IMR-90 (cell line): ENCODE measurements around the gene CTAG1A. TPM values are rescaled to one million over a fixed set of nuclear protein-coding genes. Genes with fewer than 3 reads are reported as not detected.
A peak's percentile ranks its signal among the peaks of the same experiment; 100 is the strongest.

Source experiments
- ATAC-seq: fragments of 200-7000 bp; cut with Tn5 transposase; 2 replicates; pipeline ENCODE4 v1.9.1; 2020; ENCODE audit warnings: low read depth, mild to moderate bottlenecking, moderate library complexity
- BruUV-seq: library from RNA; stranded (reverse); fragments of 400-500 nt; replicated peaks from 2 replicates; lab custom pipeline; 2021; lab: Mats Ljungman, UMichigan
- CTCF ChIA-PET: fragments of 300-600 bp; formaldehyde crosslinking; extraction: SDS; loops from one replicate; lab custom pipeline; 2021; ENCODE audit warnings: antibody characterized with exemption; lab: Yijun Ruan, JAX
- POLR2A ChIA-PET: fragments of 300-600 bp; sonication (Branson Sonifier 250); formaldehyde crosslinking; loops from one replicate; lab custom pipeline; 2022; ENCODE audit warnings: antibody characterized with exemption; ENCODE audit not compliant: unreplicated experiment; lab: Charles Lee
- DNase-seq: peaks from one replicate; pipeline ENCODE4 v3.0.0; 2013
- H2AFZ ChIP-seq: replicated peaks from 2 replicates; pipeline ENCODE3; 2013; ENCODE audit warnings: low read length, mild to moderate bottlenecking; ENCODE audit not compliant: poor library complexity
- H2AK5ac ChIP-seq: 2 replicates; pipeline ENCODE4 v1.6.1; 2013; ENCODE audit warnings: low read depth, low read length, inconsistent platforms
- H2AK9ac ChIP-seq: replicated peaks from 2 replicates; pipeline ENCODE3; 2013; ENCODE audit warnings: mild to moderate bottlenecking, low read depth, low read length, moderate library complexity; ENCODE audit not compliant: poor library complexity
- H2BK120ac ChIP-seq: 2 replicates; pipeline ENCODE4 v1.6.1; 2013; ENCODE audit warnings: low read depth, low read length, inconsistent platforms
- H2BK15ac ChIP-seq: 3 replicates; pipeline ENCODE4 v1.6.1; 2013; ENCODE audit warnings: low read depth, low read length, inconsistent platforms
- H2BK20ac ChIP-seq: 2 replicates; pipeline ENCODE4 v1.6.1; 2013; ENCODE audit warnings: low read depth, mild to moderate bottlenecking, inconsistent platforms, low read length, moderate library complexity
- H2BK5ac ChIP-seq: 2 replicates; pipeline ENCODE4 v1.6.1; 2013; ENCODE audit warnings: mild to moderate bottlenecking, low read depth, low read length, inconsistent platforms; ENCODE audit not compliant: poor library complexity, severe bottlenecking
- H3K14ac ChIP-seq: replicated peaks from 2 replicates; pipeline ENCODE4 v1.6.1; 2013; ENCODE audit warnings: low read depth, low read length, inconsistent platforms
- H3K18ac ChIP-seq: 2 replicates; pipeline ENCODE4 v1.6.1; 2013; ENCODE audit warnings: low read depth, low read length, control low read depth
- H3K23ac ChIP-seq: 2 replicates; pipeline ENCODE4 v1.6.1; 2013; ENCODE audit warnings: low read depth, low read length, inconsistent platforms
- H3K27ac ChIP-seq: 2 replicates; pipeline ENCODE4 v1.5.1; 2013; ENCODE audit warnings: mild to moderate bottlenecking, control low read depth, low read length; ENCODE audit not compliant: insufficient read depth
- H3K27me3 ChIP-seq: 2 replicates; pipeline ENCODE4 v1.6.1; 2013; ENCODE audit warnings: low read length; ENCODE audit not compliant: control insufficient read depth, insufficient read depth
- H3K36me3 ChIP-seq: 2 replicates; pipeline ENCODE4 v1.6.1; 2013; ENCODE audit warnings: low read length, mixed read lengths; ENCODE audit not compliant: control insufficient read depth, insufficient read depth
- H3K4ac ChIP-seq: 2 replicates; pipeline ENCODE4 v1.6.1; 2013; ENCODE audit warnings: low read depth, low read length, inconsistent platforms
- H3K4me1 ChIP-seq: 2 replicates; pipeline ENCODE4 v1.6.1; 2013; ENCODE audit warnings: low read length, mixed read lengths; ENCODE audit not compliant: control insufficient read depth, insufficient read depth
- H3K4me2 ChIP-seq: 2 replicates; pipeline ENCODE4 v1.6.1; 2013; ENCODE audit warnings: low read depth, mild to moderate bottlenecking, control low read depth, low read length, moderate library complexity
- H3K4me3 ChIP-seq: 2 replicates; pipeline ENCODE4 v1.5.1; 2013; ENCODE audit warnings: low read depth, mild to moderate bottlenecking, control low read depth, low read length, moderate library complexity; ENCODE audit not compliant: insufficient read depth
- H3K56ac ChIP-seq: 2 replicates; pipeline ENCODE4 v1.6.1; 2013; ENCODE audit warnings: low read length, inconsistent platforms; ENCODE audit not compliant: insufficient read depth; ENCODE audit errors: extremely low read depth
- H3K79me1 ChIP-seq, 2 experiments: 2 replicates each; pipeline ENCODE4 v1.6.1; 2013; ENCODE audit warnings: low read length in 2 of 2, inconsistent platforms in 1 of 2, low read depth in 1 of 2
- H3K9ac ChIP-seq: 2 replicates; pipeline ENCODE4 v1.6.1; 2013; ENCODE audit warnings: low read depth, low read length, control low read depth
- H3K9me1 ChIP-seq: 2 replicates; pipeline ENCODE4 v1.6.1; 2013; ENCODE audit warnings: low read length, inconsistent platforms; ENCODE audit not compliant: insufficient read depth
- H3K9me3 ChIP-seq: 2 replicates; pipeline ENCODE4 v1.6.1; 2013; ENCODE audit warnings: low read length; ENCODE audit not compliant: control insufficient read depth, insufficient read depth
- H4K20me1 ChIP-seq: 2 replicates; pipeline ENCODE4 v1.6.1; 2013; ENCODE audit warnings: low read length, inconsistent platforms; ENCODE audit not compliant: insufficient read depth
- H4K5ac ChIP-seq: 2 replicates; pipeline ENCODE4 v1.6.1; 2013; ENCODE audit warnings: mild to moderate bottlenecking, low read depth, low read length, control low read depth
- H4K8ac ChIP-seq, 2 experiments: 2 replicates each; pipeline ENCODE4 v1.6.1; 2013; ENCODE audit warnings: low read depth in 2 of 2, low read length in 2 of 2, control low read depth in 1 of 2, inconsistent platforms in 1 of 2
- H4K91ac ChIP-seq: 2 replicates; pipeline ENCODE4 v1.6.1; 2013; ENCODE audit warnings: low read depth, low read length, inconsistent platforms; ENCODE audit not compliant: insufficient read depth
- CEBPB ChIP-seq: IDR thresholded peaks from 2 replicates; pipeline ENCODE4 v1.6.1; 2012; ENCODE audit warnings: low read depth, low read length, improper control_type of control experiment
- USF2 ChIP-seq: fragments of 150-350 bp; IDR thresholded peaks from 2 replicates; pipeline ENCODE4 v1.6.1; 2017; ENCODE audit warnings: mild to moderate bottlenecking, antibody characterized with exemption, low read length, low read depth
- WGBS, 2 experiments: methylation state at CpG; one replicate each; pipeline versions ENCODE4 v1.1.5 to v1.1.7; 2013; ENCODE audit warnings: missing lambda C conversion rate in 2 of 2; ENCODE audit not compliant: insufficient read length in 1 of 2; ENCODE audit errors: extremely low coverage in 2 of 2; 5-methylcytosine and 5-hydroxymethylcytosine counted together
- dilution Hi-C: fragments of 300-500 bp; cut with HindIII; formaldehyde crosslinking; loops from one replicate; pipeline ENCODE4 v1.14.3; 2018; ENCODE audit warnings: low sequenced_read_pairs; ENCODE audit not compliant: unreplicated experiment
- in situ Hi-C: fragments of 300-500 bp; cut with MboI; formaldehyde crosslinking; loops from 3 replicates; pipeline ENCODE4 v1.14.3; 2019; ENCODE audit warnings: low sequenced_read_pairs, inconsistent platforms, mixed read lengths
- intact Hi-C: fragments of 100-400 bp; cut with micrococcal nuclease; formaldehyde crosslinking; loops from 2 replicates; pipeline ENCODE4 v1.10.0; 2022
- polyA plus RNA-seq, 3 experiments: library from polyadenylated mRNA; depleted of rRNA; stranded (reverse); fragments of >200 nt; gene quantifications; 2 replicates each; pipeline ENCODE4 v1.2.3, GENCODE V29; 2012; ENCODE audit warnings: low replicate concordance in 1 of 3
- total RNA-seq: library from RNA; depleted of rRNA; stranded (reverse); fragments of >200 nt; gene quantifications from 2 replicates; pipeline ENCODE4 v1.2.3, GENCODE V29; 2012

CTAG1A gene
- total and polyA plus RNA-seq, 2 of the 4 experiments (the other 2 are of a cell fraction) = not detected

- POLR2A ChIA-PET = no interaction called here
- whole genome bisulfite sequencing, 2 experiments = no CpG with 5 or more reads among the region's 2 CpGs
- H4K5ac ChIP-seq = no peak overlapping the region
- DNase-seq (no peak), ATAC-seq (peak; percentile 33; the same call in 1 of the 2 replicates)
- H3K9ac ChIP-seq = no peak overlapping the region
- no peak overlapping the region for H2BK15ac ChIP-seq
- no peak overlapping the region for H2BK20ac ChIP-seq
- no peak overlapping the region for H3K4ac ChIP-seq
- peaks cover 11% of the 10 kb centered on the region for H3K9me3 ChIP-seq
- H2BK5ac ChIP-seq = no peak overlapping the region
- intact Hi-C loops (no loop called here), in situ Hi-C loops (loop anchor here (25.0 kb wide), 1 partner anchor 142 kb away; no protein-coding TSS in a partner anchor), dilution Hi-C loops (no loop called here)
- H3K36me3 ChIP-seq = no peaks in the 10 kb centered on the region
- H2AFZ ChIP-seq = no peak overlapping the region
- no peak for TF ChIP-seq USF2
- peak; percentile 8; the same call in 1 of the 2 replicates for TF ChIP-seq CEBPB
- no peak overlapping the region for H3K18ac ChIP-seq
- no peak overlapping the region for H3K27ac ChIP-seq
- H3K4me3 ChIP-seq = no peak overlapping the region
- no peak overlapping the region for H4K91ac ChIP-seq
- no peak overlapping the region for H3K56ac ChIP-seq
- H2BK120ac ChIP-seq = no peak overlapping the region
- H3K14ac ChIP-seq = no peak overlapping the region
- no peak overlapping the region for H3K4me2 ChIP-seq
- no TSS peak for BruUV-seq
- no peaks in the 10 kb centered on the region for H3K79me1 ChIP-seq
- no peak overlapping the region for H2AK9ac ChIP-seq
- peaks cover 20% of the 10 kb centered on the region for H3K27me3 ChIP-seq
- no peak overlapping the region for H3K23ac ChIP-seq
- H2AK5ac ChIP-seq = no peak overlapping the region
- no peaks in the 10 kb centered on the region; the same call in 1 of the 2 replicates for H3K4me1 ChIP-seq
- CTCF ChIA-PET = no interaction called here
- H4K20me1 ChIP-seq = no peaks in the 10 kb centered on the region
- no peaks in the 10 kb centered on the region for H3K9me1 ChIP-seq
- H4K8ac ChIP-seq = no peak overlapping the region
Observed at GRCh38 chrX:154595559-154596249, 10.8 kb downstream of the CTAG1A start.
